Activated CD4-positive, CD25-positive, alpha-beta regulatory T cell (primary cell): Measurements from ENCODE around the gene CEP63.

Source experiments
- DNase-seq, 4 experiments: peaks; one replicate each; lab custom pipeline; 2025; lab: John Stamatoyannopoulos, UW

Gene CEP63

DNA sequence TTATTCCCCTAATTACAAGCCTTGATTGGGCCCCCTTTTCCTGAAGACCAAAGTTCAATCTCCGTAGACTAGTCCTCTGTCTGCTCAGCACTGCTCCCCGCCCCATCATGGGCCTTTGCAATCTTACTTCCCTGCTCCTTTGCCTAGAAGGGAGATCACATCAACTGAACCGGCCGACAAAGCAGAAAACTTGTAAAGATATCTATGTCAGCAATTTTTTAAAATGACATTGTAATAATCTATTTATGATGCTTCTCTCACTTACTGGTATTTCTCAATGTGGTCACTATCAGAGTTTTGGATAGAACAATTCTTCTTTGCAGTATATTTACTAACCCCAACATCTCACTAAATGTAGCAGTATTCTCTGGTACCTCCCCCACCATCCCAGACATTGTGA is 17.3 kb upstream of the CEP63 start:
- DNase-seq: no peak

DNA sequence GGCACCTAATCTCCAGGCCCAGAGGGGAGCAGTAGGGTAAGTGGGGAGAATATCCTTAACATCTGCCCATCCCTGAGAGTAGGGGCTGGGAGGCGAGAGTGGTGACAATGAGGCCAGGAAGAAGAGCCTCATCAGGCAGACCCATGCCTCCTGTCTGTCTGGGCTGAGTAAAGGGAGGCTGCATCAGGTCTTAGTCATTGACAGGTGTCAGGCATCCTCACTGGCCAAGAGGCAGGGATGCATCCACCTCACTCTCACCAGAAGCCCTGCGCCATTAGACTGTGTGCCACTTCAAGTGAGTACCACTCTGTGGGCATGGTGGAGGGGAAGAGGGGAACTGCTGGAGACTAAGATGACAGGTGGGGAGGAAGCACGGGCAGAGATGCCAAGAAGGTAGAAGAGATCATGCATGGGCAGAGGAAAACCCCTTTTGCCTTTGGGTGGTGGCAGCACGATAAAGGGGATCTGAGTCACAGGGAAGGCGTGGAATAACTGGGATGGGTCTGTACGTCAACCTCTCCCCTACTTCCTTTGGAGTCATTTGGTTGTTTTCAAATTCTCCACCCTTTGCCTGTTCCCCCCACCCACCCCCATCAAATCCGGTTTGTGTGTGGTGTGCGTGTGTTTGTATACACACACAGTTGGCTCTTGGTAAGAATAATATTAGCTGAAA is 14.2 kb upstream of the CEP63 start:
- no peak for DNase-seq

DNA sequence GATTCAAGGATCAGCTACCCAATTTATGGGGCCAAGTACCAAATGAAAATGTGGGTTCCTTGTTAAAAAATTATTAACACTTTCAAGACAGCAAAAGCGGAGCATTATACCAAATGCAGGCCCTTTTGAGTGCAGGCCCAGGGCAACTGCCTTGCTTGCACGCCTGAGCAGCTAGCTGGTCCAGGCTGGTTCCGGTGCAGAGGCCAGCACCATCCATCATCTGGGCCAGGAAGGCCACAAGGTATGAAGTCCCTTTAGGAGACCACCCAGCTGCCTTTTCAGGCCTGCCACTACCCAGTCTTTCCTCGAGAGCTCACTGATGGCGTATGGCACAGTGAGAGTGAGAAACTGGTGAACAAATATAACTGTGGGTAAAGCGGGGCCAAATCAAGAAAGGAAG is 13.0 kb upstream of the CEP63 start:
- DNase-seq: no peak

DNA sequence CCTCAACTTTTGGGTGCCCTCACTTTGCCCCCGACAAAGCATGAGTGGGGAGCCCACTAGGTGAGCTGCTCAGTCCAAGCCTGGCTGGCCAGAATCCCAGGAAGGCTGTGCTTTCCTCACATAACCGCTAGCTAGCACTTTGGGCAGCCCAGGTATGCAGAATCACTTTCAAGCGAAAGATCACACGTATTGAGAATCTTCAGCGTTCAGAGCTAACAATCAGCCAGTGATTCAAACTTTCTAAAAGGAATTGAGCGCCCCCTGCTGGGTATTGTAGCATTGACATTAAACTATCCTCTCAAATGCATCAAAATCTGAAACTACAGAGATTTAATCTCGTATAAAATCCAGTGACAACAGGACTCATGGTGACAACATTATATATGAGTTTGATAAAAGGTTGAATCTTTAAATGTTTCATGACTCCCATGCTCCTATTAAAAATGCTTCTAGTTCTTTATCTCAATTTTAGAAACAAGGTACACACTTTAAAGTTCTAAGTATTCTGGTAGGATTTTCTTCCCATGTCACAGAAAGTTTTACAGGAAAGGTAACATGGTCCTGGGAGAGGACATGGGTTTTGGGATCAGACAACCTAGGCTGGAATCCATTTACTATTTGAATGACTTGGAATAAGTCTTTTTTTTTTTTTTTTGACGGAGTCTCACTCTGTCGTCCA is 11.8 kb upstream of the CEP63 start:
- DNase-seq: peak; percentile 45 to 77 (median 64)

DNA sequence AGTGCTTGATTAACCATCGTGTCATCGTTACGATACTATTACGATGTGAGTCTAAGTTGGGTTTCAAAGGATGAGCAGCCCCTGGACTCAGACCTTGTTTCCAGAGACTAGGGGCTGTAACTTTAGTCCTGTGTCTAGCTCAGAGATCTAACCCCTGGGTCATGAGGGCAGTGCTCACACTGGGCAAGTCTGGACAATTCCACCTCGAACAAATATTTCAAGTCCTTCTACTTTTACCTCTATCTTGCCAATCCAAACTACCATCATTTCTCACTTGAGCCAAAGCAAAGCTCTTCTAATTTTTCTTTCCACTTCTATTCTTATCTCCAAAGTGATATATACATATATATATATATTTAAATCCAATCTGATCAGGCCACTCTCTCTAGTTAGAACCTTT is 10.9 kb upstream of the CEP63 start:
- no peak for DNase-seq

DNA sequence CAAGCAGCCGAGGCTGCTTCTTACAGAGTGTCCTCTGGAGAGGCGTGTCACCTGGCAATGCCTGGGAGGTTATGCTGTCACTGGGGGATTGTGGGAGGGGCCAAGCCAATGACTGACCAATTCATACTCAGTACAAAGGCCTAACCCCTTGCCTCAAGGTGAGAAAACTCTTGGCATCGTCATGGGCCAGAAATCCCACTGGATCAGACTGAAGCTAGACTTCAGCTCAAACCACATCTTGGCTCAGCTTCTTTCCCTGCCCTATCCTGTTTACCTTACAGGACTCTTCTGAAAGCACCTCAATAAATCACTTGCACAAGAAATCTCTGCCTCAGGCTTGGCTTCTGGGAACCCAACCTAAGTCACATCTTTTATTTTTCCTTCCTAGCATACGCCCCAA is 9.6 kb upstream of the CEP63 start:
- no peak for DNase-seq

DNA sequence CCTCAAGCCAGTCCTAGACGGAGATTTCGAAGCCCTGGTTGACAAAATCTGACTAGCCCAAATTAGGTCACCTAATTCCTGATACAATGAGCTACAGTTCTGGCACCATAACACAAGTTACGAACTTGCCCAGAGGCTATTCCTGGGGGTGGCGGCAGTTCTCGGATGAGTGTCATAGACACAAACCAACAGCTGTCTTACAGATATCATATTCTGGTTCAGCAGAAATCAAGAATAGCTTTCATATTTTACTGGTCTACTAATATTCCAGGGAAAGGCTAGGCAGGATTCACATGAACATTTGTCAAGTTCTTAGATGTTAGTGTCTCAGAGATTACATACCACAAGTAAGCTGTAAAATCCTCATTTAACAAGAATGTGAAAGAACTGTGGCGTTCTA is 8.9 kb upstream of the CEP63 start:
- DNase-seq: no peak

DNA sequence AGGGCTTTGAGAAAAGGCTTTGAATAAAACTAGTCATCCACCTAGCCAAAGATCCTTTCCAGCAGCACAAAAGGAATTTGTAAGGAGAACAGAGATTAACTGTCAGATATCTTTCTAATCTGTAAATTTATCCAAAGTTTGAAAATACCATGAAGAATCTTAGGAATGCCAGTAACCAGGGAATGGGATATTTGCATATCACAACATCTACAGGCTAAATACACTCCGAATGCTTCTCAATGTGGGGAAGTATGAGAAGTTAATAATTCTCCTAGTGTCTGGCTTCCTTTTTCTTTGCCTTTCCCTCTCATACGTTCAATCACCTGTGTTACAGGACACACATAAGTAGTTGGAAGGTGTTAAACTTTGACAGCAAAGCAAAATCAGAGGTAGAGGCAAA is 7.9 kb upstream of the CEP63 start:
- no peak for DNase-seq

DNA sequence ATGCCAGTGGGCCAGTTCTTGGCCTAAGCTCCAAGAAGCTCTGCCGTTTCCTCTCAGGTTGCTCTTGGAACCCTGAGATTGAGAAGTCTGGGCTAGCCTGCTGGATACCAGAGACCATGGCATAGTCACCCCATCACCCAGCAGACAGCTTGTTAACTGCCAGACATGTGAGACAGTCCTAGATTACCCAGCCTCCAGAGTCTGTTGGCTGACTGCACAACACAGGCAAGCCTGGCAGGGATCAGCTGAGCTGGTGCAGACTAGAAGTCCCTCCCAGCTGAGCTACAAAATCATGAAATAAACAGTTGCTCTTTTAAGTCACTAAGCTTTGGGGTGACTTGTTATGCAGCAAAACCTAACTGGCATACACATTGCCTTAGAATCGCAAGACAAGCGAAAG is 5.3 kb upstream of the CEP63 start:
- no peak for DNase-seq

DNA sequence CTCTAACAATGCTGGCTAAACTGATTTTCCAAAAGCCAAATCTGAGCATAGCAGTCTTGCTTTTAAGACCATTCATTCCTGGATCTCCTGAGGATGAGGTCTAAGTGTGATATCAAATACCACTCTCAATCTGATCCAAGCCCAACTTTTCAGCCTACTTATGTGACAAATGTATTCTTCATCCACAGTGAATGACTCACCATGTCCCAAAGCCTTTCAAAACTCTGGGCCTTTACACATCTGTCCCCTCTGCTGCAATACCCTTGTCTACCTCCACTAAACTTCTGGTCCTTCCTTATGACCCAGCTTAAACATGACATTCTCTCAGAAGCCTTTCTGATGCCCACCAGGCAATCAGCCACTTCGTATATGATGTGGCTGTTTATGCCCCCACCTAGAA is 4.7 kb upstream of the CEP63 start:
- no peak for DNase-seq

DNA sequence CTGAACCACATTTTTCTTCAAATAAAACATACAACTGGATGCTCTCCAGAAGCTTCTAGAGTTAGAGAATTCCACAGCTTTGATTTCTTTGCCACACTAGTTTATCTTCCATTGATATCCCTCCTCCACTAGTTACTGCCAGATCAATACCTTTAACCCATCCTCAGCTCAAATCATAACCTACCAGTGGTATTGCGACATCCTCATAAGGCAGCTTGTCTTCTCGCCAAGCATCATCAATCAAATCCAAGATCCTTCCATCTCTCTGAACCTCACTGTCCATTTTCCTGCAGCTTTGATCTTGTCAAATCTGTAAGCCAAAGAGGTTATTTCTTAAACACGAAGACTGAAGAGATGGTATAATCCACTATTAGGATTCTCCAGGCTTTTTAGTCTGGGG is 3.2 kb upstream of the CEP63 start:
- no peak for DNase-seq

DNA sequence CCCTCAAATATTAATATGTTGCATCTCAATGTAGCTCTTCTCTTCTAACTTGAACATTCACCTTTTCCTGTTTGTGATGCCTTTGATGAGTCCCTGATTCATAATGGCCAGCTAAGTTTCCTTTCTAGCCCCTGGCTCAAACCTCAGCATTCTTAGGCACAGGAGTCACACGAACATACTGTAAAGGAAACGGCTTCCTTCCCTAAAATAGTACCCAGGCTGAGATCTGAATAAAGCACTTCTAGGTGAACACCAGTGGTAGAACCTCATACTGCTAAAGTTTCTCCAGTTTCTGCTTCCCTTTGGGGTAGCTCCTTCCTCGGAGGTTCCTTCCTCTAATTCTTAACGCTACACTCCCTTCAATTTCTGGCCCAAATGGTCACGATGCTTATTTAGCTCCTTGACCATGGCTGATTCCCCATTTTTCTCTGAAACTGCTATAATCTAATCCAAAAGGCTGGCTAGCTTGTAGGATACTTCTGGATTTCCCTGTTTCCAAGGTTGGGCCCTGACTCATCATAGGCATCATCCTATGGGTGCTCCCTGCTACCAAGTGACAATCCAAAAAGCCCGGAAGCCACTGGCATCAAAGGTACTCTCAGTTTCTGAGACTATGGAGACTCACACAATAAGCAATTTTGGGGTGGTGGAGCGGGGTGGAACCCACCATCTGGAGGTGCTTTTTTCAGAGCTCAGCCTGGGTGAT is 2.5 kb upstream of the CEP63 start:
- no peak for DNase-seq

DNA sequence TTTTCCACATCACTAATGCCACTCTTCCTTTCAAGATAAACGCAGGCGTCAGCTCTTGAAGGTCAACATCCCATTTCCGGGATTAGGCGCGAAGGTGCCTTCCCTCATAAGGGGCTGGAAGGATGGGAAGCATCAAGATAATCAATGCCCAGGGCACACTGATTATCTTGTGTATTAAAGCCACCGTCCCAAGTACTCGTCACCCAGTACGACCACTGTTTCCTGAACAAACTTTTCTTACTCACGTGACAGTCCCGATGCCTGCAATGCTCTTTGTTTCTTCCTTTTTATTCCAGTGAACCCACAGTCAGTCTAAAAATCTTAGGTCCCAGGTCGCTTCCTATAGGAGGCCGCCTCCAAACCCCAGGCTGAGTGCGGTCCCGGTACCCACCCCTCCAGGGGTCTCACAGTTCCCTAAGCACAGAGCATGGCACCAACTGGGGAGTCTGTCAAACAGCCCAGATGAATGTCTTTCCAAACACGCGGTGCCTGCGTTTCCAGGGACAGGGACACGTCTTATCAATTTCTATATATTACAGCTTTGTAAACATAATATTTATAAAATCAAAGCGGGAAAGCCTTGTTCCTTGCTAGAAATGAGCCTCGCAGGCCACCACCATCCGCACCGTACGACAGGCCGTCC is 661 bp upstream of the CEP63 start:
- DNase-seq: peak in 2 of 4 experiments; percentile 87 to 90

DNA sequence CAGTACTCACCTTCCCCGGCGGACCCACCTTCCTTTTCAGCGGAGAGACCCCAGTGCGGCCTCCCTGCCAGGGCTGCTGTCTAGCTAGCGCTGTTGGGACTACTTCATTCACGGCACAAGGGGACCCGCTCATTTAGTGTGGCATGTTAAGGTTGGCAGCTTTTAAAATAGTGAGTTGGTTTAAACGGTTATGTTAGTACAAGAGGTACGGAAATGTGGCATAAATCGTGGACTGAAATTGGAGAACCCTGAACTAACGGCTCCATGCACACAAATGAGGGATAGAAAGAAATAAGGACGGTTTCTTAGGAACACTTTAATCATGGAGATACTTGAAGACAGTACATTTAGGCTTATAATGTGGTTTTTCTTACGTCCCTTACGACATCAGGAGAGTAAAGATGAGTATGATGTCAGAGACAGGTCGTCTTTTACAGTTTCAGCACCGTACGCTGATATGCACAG is 752 bp downstream of the CEP63 start:
- DNase-seq: no peak

DNA sequence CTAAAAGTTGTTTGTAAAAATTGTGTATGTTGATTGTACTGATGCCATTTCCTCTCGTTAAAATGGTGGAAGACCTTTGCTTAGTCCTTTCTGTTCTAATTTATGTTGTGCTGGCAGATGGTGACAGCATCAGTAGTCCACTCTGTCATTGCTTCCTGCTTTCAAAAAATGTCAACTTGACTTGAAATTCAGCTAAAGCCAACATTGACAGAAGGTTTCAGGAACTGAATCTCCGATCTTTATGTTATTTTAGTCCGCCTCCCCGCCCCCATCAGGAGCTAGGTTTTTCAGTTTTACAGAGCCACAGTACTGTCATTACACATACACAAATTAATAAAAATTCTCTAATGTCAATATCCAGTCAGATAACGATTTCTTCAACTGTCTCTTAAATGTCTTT is 1.5 kb downstream of the CEP63 start:
- no peak for DNase-seq

DNA sequence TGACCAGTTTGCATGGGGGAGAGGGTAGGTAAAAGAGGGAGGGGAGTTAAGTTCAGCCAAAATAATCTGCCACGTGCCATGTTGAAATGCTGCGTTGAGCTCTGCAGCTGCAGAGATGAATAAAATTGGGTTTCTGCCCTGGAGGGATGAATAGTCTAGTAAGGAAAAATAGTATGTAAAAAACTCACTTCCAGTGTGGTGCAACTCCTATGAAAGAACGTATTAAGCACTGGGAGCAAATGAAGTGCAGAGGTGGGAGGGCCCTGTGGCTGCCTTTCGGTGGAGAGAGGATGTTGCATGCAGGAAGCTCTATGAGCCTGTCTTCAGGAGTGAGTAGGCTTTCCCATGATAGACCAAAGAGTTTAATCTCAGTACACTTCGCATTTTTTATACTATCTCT is 8.6 kb downstream of the CEP63 start:
- DNase-seq: no peak

DNA sequence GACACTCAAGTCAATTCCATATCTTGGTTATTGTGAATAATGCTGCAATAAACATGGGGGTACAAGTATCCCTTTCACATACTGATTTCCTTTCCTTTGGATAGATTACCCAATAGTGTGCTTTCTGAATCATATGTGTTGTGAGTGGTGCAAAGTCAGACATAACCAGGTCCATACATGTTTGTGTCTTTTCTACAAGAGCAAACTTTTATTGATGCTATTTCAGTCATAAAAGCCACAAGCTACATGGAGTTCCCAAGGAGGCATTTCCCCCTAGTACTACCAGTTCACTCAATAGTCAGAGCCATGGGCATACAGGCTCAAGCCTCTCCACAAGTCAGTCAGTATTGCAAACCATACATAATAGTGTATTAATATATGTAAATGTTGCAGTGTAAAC is 10.1 kb downstream of the CEP63 start:
- no peak for DNase-seq

DNA sequence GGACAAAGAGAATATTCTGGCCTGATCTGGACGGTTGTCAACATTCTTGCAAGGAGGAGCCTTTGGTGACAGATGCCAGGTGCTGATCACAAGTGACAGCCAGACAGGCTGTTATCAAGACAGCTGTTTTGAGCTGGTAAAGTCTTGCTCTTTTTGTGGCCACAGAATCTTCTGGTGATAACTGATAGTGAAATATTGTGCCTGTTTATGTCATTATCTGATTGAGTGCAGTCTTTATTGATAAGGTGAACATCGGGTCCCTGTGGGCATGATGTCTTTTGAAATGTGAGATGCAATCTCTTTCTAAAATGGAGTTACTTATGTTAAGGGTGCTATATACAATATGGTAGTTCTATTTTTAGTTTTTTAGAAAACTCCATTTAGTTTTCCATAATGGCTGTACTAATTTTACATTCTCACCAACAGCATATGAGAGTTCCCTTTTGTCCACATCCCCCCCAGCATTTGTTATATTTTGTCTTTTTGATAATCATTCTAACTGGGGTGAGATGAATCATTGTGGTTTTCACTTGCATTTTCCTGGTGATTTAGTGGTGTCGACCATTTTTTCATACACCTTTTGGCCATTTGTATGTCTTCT is 10.7 kb downstream of the CEP63 start:
- no peak for DNase-seq

DNA sequence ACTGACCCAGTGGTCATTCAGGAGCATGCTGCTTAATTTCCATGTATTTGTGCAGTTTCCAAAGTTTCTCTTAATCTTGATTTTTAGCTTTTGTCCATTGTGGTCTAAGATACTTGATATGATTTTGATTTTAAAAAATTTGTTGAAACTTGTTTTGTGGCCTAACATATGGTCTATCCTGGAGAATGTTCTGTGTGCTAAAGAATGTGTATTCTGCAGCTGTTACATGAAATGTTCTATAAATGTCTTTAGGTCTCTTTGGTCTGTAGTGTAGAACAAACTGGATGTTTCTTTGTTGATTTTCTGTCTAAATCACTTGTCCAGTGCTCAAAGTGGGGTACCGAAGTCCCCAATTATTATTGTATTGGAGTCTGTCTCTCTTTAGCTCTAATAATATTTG is 17.4 kb downstream of the CEP63 start:
- no peak for DNase-seq

DNA sequence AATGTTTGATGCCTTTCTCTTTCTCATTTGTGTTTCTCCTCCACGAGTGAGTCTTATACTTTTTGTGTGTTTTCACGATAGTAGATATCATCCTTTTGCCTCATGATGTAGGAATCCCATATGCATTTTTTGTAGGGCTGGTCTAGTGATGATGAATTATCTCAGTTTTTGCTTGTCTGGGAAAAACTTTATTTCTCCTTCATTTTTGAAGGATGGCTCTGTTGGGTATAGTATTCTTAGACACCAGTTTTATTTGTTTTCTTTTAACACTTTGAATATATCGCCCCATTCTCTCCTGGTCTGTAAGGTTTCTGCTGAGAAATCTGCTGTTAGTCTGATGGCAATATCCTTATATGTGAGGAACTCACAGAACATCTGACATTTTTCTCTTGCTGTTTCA is 18.3 kb downstream of the CEP63 start:
- no peak for DNase-seq

DNA sequence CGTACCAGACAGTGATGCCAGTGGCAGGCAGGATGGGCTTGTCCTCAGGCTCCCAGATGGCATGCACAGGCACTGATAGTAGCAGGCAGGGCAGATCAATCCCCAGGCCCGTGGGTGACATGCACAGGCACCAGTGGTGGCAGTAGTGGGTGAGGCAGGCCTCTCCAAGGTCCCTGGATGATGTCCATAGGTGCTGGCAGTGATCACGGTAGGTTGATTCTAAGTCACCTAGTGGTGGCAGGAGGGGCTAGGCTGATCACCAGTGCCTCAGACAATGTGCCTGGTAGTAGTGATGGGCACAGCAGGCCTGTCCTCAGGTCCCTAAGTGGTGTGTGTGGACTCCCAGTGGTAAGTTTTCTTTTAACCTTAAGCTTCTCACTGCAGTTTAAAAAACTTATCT is 19.6 kb downstream of the CEP63 start:
- DNase-seq: no peak

DNA sequence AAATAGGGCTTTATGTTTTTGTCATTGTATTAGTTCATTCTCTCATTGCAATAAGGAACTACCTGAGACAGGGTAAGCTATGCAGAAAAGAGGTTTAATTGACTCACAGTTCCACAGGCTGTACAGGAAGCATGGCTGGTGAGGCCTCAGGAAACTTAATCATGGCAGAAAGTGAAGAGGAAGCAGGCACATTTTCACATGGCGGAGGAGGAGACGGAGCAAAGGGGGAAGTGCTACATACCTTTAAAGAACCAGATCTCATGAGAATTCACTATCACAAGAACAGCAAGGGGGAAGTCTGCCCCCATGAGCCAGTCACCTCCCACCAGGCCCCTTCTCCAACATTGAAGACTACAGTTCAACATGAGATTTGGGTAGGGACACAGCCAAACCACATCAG is 25.6 kb downstream of the CEP63 start:
- DNase-seq: no peak

DNA sequence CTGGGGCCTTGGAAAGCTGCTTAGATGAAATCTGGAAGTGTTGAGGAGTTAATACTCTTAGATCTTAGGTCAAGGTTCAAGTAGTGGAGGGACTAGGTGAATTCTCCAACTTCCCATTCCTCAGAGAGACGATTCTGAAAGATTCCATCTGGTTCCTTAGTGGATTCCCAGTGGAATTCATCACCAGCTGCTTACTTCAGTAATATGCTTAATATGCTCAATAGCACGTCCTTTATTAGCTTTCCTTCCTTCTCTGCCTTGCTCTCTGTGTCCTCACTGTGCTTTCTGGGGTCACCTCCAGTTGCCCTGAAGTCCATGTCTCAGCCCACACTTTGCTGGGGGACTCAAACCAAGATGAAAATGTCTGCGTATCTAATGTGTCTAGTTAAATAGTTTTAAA is 31.0 kb downstream of the CEP63 start:
- DNase-seq: no peak
